H7 (cell line): ENCODE results near the gene GRID2. TPM values are rescaled to one million over a fixed set of nuclear protein-coding genes. Genes with fewer than 3 reads are reported as not detected.
"Not testable (repeated sequence)": the region's sequence is repeated elsewhere in the genome, so short reads cannot be mapped to it uniquely, and the experiment has no call there.

ENCODE experiments used
- DNase-seq: peaks from one replicate; pipeline ENCODE4 v3.0.0; 2012
- H3K27me3 ChIP-seq: 2 replicates; pipeline ENCODE4 v1.6.0; 2011; ENCODE audit warnings: mild to moderate bottlenecking, low read length; ENCODE audit not compliant: control insufficient read depth, insufficient read depth
- H3K36me3 ChIP-seq: replicated peaks from 2 replicates; pipeline ENCODE4 v1.5.1; 2011; ENCODE audit warnings: low read length; ENCODE audit not compliant: control insufficient read depth, insufficient read depth
- H3K4me3 ChIP-seq: 2 replicates; pipeline ENCODE4 v1.5.1; 2011; ENCODE audit warnings: low read depth, mild to moderate bottlenecking, control low read depth, low read length, moderate library complexity; ENCODE audit not compliant: insufficient read depth
- total RNA-seq: library from RNA; depleted of rRNA; stranded (reverse); fragments of >200 nt; shearing (Covaris generic); gene quantifications from 2 replicates; pipeline ENCODE4 v1.2.3, GENCODE V29; 2014

The GRID2 gene
- total RNA-seq, 1 experiment from 2014 or later, result 19.1 TPM

- Histone ChIP-seq H3K27me3 (no peaks in the 10 kb centered on the region), H3K36me3 (peaks cover 44% of the 10 kb centered on the region), H3K4me3 (peak overlapping the region; percentile 33)
- DNase-seq, result peak; percentile 16
Measured at GRCh38 chr4:92270908-92271307, 32.9 kb upstream of the GRID2 start.

DNA sequence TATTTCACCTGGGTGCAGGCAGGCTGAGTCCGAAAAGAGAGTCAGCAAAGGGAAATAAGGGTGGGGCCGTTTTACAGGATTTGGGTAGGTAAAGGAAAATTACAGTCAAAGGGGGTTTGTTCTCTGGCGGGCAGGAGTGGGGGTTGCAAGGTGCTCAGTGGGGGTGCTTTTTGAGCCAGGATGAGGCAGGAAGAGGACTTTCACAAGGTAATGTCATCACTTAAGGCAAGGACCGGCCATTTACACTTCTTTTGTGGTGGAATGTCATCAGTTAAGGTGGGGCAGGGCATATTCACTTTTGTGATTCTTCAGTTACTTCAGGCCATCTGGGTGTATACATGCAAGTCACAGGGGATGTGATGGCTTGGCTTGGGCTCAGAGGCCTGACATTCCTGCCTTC is 32.2 kb upstream of the GRID2 start:
- peak overlapping the region; percentile 33 for H3K4me3 ChIP-seq
- peaks cover 43% of the 10 kb centered on the region for H3K36me3 ChIP-seq
- H3K27me3 ChIP-seq, DNase-seq: not testable (repeated sequence)

DNA sequence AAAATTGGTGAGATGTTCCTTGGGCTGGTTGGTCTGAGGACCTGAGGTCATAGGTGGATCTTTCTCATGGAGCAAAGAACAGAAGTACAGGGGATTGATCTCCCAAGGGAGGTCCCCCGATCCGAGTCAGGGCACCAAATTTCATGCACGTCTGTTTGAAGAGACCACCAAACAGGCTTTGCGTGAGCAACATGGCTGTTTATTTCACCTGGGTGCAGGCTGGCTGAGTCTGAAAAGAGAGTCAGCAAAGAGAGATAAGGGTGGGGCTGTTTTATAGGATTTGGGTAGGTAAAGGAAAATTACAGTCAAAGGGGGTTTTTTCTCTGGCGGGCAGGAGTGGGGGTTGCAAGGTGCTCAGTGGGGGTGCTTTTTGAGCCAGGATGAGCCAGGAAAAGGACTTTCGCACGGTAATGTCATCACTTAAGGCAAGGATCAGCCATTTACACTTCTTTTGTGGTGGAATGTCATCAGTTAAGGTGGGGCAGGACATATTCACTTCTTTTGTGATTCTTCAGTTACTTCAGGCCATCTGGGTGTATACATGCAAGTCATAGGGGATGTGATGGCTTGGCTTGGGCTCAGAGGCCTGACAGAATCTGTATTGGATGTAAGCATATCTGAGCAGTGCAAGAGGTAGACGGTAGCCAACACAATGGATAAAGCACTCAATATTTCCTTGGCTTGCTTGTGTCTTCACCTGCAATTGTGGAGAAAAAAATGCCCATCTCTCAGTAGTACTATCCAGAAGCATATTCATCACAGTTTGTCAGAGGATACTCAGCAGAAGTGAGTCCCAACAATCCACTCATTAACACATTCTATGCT is 26.5 kb upstream of the GRID2 start:
- not testable (repeated sequence) for H3K36me3 ChIP-seq, DNase-seq, H3K27me3 ChIP-seq
- peak overlapping the region; percentile 63 for H3K4me3 ChIP-seq

DNA sequence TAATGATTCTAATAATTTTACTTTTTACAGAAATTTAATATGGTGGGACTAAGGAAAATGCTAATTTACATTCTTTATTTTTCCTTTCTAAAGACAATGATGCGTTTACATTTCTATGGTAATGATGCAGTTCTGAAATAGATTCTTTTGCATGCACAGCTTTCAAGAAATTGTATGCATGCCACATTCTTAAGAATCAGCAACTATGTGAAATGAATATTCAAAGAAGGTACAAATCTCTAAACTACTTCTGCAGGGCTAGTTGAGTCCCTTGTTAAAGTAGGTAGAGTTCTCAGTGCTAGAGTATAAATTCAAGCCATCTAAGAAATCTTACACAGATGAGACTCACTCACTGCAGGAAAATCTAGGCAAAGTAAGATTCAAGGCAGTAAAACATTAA is 24.5 kb upstream of the GRID2 start:
- no peak for DNase-seq
- no peak overlapping the region for H3K4me3 ChIP-seq
- peaks cover 4% of the 10 kb centered on the region for H3K36me3 ChIP-seq
- H3K27me3 ChIP-seq, result no peaks in the 10 kb centered on the region

DNA sequence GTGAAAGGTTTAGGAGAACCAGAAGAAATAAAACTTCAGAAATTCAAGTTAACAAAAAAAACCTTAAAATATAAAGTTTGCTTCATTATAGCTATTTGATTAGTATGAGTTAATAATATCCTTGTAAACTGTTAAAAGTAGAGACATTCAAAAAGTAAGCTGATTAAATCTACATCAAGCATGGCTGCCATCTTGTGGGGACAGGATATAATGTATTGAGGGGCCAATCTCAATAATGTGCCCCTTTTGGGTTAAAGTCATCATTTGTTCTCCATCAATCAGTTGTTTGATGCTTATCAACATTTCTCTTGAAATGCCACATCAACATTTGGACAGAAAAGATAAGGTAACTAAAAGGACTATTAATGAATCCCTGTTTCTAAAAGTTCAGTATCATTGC is 4.6 kb upstream of the GRID2 start:
- no peak for DNase-seq
- Histone ChIP-seq H3K27me3 (no peaks in the 10 kb centered on the region; the same call in 1 of the 2 replicates), H3K4me3 (no peak overlapping the region), H3K36me3 (no peaks in the 10 kb centered on the region)

GRCh38 chr4:92304121-92304520 is 355 bp downstream of the GRID2 start:
- DNase-seq, result no peak
- H3K27me3 ChIP-seq, result no peaks in the 10 kb centered on the region; the same call in 1 of the 2 replicates
- H3K36me3 ChIP-seq, result no peaks in the 10 kb centered on the region
- peak overlapping the region; percentile 81 for H3K4me3 ChIP-seq

DNA sequence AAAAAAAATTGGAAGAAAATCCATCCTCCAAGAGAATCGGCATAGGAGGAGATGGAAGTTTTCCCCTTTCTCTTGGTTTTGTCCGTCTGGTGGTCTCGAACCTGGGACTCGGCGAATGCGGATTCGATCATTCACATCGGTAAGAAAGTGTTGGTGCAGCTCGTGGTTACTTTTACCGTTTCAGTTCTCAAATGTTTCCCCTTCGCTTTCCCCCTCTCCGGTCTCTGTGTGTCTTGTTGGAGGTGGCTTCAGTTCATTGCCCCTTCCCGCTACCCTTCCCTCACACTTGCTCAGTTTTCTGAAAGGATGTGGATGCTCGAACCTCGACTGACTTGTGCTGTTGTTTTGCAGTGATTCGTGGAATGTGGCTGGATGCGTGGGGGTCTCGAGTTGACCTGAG is 840 bp downstream of the GRID2 start:
- H3K36me3 ChIP-seq, result no peaks in the 10 kb centered on the region
- H3K4me3 ChIP-seq, result peak overlapping the region; percentile 81
- peak; percentile 45 for DNase-seq
- no peaks in the 10 kb centered on the region; the same call in 1 of the 2 replicates for H3K27me3 ChIP-seq

DNA sequence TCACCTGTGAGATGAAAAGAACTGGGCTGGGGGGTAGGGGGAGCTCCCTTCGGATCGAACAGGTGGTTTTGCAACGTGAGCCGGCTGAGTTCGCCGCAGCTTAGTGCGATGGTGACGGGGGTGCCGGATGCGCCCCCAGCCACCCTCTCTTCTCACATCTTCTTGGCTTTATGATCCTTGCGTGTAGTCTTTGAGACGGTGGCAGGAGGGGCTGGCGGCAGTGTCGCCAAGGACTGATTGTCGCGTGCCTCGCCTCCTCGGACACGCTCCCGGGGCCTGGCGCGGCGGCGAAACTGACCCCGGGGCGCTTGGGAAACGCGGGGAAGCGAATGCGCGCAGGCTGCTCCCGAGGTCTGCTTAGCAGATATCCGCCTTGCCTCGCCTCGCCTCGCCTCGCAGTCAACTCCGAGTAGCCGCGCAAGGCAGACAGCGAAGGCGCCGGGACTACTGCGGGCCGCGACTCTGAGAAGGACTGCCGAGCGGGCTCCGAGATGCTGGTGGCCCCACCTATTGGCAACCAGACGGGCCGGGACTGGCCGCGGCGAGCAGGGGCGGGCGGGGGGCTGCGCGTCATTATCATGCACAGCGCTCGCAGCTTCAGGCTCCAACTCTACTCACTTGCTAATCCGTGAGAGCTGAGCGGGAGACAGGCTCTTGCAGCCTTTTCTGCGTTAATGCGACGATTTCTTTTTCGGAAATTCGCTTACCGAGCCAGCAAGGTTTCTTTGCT is 1.5 kb downstream of the GRID2 start:
- peak; percentile 91 for DNase-seq
- H3K27me3 ChIP-seq, result no peaks in the 10 kb centered on the region; the same call in 1 of the 2 replicates
- H3K4me3 ChIP-seq, result peak overlapping the region; percentile 81
- no peaks in the 10 kb centered on the region for H3K36me3 ChIP-seq

- no peaks in the 10 kb centered on the region for H3K36me3 ChIP-seq
- DNase-seq, result peak; percentile 40
- peak overlapping the region; percentile 81 for H3K4me3 ChIP-seq
- no peaks in the 10 kb centered on the region; the same call in 1 of the 2 replicates for H3K27me3 ChIP-seq
Measured at GRCh38 chr4:92305878-92306520, 2.2 kb downstream of the GRID2 start.

- Histone ChIP-seq H3K4me3 (no peak overlapping the region), H3K36me3 (no peaks in the 10 kb centered on the region), H3K27me3 (no peaks in the 10 kb centered on the region; the same call in 1 of the 2 replicates)
- DNase-seq, result no peak
Measured at GRCh38 chr4:92307181-92307580, 3.4 kb downstream of the GRID2 start.

- Histone ChIP-seq H3K36me3 (no peaks in the 10 kb centered on the region), H3K4me3 (no peak overlapping the region), H3K27me3 (no peaks in the 10 kb centered on the region)
- no peak for DNase-seq
Measured at GRCh38 chr4:92307866-92308265, 4.1 kb downstream of the GRID2 start.

GRCh38 chr4:92317047-92317446 is 13.3 kb downstream of the GRID2 start:
- no peak for DNase-seq
- Histone ChIP-seq H3K36me3 (no peaks in the 10 kb centered on the region), H3K27me3 (no peaks in the 10 kb centered on the region), H3K4me3 (no peak overlapping the region)

DNA sequence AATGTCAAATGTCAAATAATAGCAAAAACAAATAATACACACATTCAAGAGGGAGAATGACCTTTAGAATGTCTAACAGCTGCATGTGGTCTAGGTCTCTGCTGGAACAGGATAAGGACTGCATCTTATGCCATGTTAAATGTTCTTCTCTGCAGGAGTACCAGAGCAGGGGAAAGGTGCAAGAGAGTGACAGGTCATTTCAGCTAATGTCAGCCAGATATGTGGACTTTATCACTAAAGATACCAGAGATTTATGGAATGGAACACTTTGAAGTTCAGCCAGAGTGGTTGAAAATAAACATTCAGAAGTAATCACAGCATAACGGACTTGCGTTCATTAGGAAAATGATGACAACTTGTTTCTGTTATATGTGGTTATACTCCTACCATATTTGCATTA is 24.3 kb downstream of the GRID2 start:
- Histone ChIP-seq H3K27me3 (no peaks in the 10 kb centered on the region), H3K36me3 (no peaks in the 10 kb centered on the region), H3K4me3 (no peak overlapping the region)
- DNase-seq, result no peak

DNA sequence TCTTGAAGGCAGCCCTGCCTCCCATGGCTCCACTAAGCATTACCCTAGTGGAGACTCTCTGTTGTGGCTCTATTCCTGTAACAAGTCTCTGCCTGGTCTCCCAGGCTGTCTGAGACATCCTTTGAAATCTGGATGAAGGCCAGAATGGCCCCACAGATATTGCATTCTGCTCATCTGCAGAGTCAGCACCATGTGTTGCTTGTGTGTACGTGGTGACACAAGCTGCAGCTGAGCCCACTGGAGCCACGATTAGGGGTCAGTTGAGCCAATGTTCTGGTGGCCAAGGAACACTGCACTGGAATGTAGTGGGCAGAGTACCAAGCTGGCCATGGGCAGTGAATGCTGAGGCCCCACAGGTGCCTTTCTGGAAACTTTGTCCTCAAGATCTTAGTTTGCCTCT is 29.2 kb downstream of the GRID2 start:
- DNase-seq, result no peak
- Histone ChIP-seq H3K36me3 (no peaks in the 10 kb centered on the region), H3K4me3 (no peak overlapping the region), H3K27me3 (no peaks in the 10 kb centered on the region)
